ENCODE results near the gene HDDC2.

Gene HDDC2

DNA sequence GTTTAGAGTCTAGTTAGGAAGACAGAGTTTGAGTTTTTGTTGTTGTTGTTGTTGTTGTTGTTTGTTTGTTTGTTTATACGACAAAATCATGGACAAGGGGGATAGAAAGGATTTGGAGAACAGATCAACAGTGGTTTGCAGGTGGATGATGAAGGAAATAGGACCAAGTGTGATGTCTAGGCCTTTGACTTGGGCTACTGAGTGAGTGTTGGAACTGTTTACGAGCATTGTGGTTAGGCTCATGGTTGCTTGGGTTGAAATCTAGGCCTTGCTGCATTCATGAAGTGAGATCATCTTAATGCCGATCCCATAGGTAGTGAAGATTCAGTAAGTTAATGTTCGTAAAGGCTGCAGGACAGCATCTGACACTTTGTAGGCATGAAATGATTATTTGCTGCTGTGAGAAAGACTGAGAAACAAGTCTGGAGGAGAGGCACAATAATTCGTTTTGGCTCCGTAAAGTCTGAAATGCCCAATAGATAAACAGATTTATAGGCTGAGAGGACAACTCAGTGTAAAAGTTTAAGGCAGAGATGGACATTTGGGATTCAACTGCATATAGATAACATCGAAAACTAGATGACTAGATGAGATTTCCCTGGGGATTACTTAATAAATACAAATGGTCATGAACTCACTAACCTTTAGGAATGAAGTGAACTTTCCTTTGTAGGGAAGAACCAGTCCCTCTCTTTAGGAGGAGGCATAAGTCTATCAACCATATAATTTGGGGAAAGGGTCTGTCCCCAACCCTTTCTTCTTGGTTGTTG is 70.0 kb downstream of the HDDC2 start:
- DNase-seq: no peak

DNA sequence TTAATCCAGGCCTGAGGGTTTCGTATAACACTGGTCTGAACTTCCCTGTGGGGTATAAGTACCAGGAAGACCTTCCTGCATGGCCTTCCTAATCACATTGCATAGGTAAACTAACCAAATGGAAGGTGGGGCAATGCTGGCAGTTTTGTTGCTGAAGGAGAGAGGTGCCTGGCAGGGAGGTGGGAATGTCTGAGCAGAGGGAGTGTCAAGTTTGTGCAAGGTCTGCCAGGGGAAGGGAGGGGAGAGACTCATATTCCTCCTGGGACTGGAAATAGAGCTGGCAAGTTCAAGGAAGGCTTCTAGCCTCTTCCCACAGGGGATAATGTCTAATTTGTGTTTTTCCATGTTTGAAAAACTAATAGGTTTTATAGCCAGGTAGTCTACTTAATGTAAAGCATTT is 70.6 kb downstream of the HDDC2 start:
- DNase-seq: no peak

- DNase-seq: no peak
These were observed 71.1 kb downstream of the HDDC2 start for GRCh38 chr6:125230674-125231073.

GRCh38 chr6:125228981-125229479 is 72.7 kb downstream of the HDDC2 start:
- no peak for DNase-seq

DNA sequence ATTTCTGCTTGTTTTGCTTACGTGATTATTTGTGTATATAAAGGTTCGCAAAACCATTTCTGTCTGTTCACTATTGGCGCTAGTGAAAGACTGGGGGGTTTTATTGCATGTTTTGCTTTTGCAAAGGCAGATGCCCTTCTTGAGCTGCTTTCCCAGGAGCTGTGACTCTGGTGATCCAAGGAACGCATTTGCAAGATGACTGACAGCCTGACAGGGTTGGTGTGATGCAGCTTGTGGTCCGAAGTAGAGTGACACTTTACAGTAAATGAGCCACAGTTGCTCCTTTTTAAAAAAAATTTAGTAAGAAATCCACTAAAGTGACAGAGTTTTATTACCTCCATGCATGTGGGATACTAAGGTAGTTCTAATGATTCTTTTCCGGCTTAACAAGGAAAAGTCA is 74.5 kb downstream of the HDDC2 start:
- no peak for DNase-seq
